Parathyroid adenoma (tissue), 2 donors: ENCODE data around the gene MRS2.

Source experiments
- H2AFZ ChIP-seq: fragments of 300-600 bp; sonication (generic); one replicate; pipeline ENCODE4 v1.7.0; 2017; ENCODE audit warnings: antibody characterized with exemption, mild to moderate bottlenecking
- H3K27ac ChIP-seq: fragments of 300-600 bp; sonication (generic); one replicate; pipeline ENCODE4 v1.7.0; 2017
- H3K27me3 ChIP-seq: fragments of 300-600 bp; sonication (generic); one replicate; pipeline ENCODE4 v1.7.0; 2017; ENCODE audit warnings: low read length; ENCODE audit not compliant: control insufficient read depth, insufficient read depth
- H3K36me3 ChIP-seq: fragments of 300-600 bp; sonication (generic); one replicate; pipeline ENCODE4 v1.7.0; 2017; ENCODE audit warnings: low read length; ENCODE audit not compliant: control insufficient read depth, insufficient read depth
- H3K4me1 ChIP-seq: fragments of 300-600 bp; sonication (generic); one replicate; pipeline ENCODE4 v1.7.0; 2017; ENCODE audit warnings: control low read depth
- H3K4me2 ChIP-seq: fragments of 300-600 bp; sonication (generic); one replicate; pipeline ENCODE4 v1.7.0; 2017; ENCODE audit warnings: low read length
- H3K4me3 ChIP-seq: fragments of 300-600 bp; sonication (generic); one replicate; pipeline ENCODE4 v1.7.0; 2017; ENCODE audit warnings: low read depth, low read length
- H3K79me2 ChIP-seq: fragments of 300-600 bp; sonication (generic); one replicate; pipeline ENCODE4 v1.7.0; 2017; ENCODE audit warnings: control low read depth
- H3K9ac ChIP-seq: fragments of 300-600 bp; sonication (generic); one replicate; pipeline ENCODE4 v1.7.0; 2017; ENCODE audit warnings: mild to moderate bottlenecking
- H3K9me3 ChIP-seq: fragments of 300-600 bp; sonication (generic); one replicate; pipeline ENCODE4 v1.7.0; 2017; ENCODE audit warnings: low read length; ENCODE audit not compliant: control insufficient read depth
- CTCF ChIP-seq: fragments of 300-600 bp; sonication (generic); IDR thresholded peaks from one replicate; pipeline ENCODE4 v1.7.0; 2017; ENCODE audit warnings: antibody characterized with exemption, mild to moderate bottlenecking
- donor health status: primary hyperparathyroidism.

MRS2 gene

DNA sequence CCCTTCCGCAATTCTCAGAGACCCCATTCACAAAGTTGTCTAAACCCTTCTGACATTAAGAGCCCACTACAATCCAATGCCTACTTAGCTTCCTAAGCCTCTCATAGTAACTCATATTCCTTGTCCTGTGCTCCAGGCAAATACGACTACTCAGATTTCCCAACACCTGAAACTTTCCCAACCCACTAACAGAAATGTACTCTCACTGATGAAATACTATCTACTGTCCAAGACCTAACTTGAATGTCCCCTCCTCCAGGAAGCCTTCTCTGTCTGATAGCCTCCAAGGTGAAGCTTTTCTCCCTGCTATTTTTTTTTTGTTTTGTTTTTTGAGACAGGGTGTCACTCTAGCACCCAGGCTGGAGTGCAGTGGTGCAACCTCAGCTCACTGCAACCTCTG lies 56.2 kb downstream of the MRS2 start:
- H3K4me2 ChIP-seq = no peak overlapping the region
- TF ChIP-seq CTCF = no peak
- H3K4me3 ChIP-seq = no peak overlapping the region
- no peaks in the 10 kb centered on the region for H3K4me1 ChIP-seq
- no peaks in the 10 kb centered on the region for H3K27me3 ChIP-seq
- H3K9ac ChIP-seq = no peak overlapping the region
- no peaks in the 10 kb centered on the region for H3K79me2 ChIP-seq
- H3K27ac ChIP-seq = no peak overlapping the region
- no peaks in the 10 kb centered on the region for H3K9me3 ChIP-seq
- H3K36me3 ChIP-seq = no peaks in the 10 kb centered on the region
- no peak overlapping the region for H2AFZ ChIP-seq

DNA sequence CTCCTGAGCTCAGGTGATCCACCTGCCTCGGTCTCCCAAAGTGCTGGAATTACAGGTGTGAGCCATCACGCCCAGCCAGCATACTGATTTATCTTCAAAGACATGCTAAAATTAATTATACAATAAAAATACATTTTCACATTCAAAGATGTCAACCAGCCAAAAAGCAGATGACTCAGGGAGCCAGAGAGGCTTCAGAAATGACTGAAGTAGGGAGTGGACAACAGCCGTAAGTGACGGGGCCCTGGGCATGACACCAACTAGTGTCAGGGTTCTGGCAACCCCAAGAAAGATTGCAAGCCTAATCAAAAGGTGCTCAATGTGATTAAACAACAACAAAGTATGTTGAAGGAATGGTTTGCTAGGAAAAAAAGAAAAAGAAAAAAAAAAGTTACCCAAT lies 58.2 kb downstream of the MRS2 start:
- Histone ChIP-seq H3K36me3 (no peaks in the 10 kb centered on the region), H3K27ac (no peak overlapping the region), H3K27me3 (no peaks in the 10 kb centered on the region), H3K4me2 (no peak overlapping the region), H3K4me3 (no peak overlapping the region), H2AFZ (no peak overlapping the region), H3K9me3 (no peaks in the 10 kb centered on the region), H3K9ac (no peak overlapping the region), H3K79me2 (no peaks in the 10 kb centered on the region), H3K4me1 (no peaks in the 10 kb centered on the region)
- TF ChIP-seq CTCF = no peak

DNA sequence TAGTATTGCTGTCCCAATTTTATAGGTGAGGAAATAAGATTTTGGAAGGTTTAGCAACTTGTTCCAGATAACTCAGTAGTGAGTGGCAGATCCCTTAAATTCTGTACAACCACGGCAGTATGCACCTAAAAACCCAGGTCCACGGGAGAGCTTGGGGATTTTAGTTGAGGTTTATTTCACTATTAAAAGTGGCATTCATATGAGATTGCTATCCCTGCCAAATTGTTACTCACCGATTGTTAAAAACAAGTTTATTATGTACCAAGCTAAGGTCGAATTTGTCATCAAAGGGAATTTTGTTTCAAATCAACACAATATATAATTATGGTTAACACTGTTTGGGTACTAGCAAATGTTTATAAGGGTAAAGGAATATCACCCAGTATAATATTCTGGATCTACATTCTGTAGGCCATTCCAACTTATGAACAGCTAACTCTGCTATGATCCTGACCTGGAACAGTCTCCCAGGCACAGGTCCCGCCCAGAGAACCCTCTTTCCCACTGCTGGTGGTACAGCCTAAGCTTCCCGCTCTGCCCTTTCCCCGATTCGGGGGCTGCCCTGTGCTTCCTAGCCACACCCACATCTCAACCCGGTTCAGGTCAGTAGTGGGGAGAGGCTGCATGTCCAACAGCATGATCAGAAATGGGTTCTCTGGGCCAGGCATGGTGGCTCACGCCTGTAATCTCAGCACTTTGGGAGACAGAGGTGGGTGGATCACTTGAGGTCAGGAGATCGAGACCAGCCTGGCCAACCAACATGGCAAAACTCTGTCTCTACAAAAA lies 61.7 kb downstream of the MRS2 start:
- Histone ChIP-seq H3K4me1 (no peaks in the 10 kb centered on the region), H3K36me3 (no peaks in the 10 kb centered on the region), H3K9me3 (no peaks in the 10 kb centered on the region), H3K4me3 (no peak overlapping the region), H3K27me3 (no peaks in the 10 kb centered on the region), H3K79me2 (no peaks in the 10 kb centered on the region), H3K27ac (no peak overlapping the region), H2AFZ (no peak overlapping the region), H3K4me2 (no peak overlapping the region), H3K9ac (no peak overlapping the region)
- TF ChIP-seq CTCF = no peak

DNA sequence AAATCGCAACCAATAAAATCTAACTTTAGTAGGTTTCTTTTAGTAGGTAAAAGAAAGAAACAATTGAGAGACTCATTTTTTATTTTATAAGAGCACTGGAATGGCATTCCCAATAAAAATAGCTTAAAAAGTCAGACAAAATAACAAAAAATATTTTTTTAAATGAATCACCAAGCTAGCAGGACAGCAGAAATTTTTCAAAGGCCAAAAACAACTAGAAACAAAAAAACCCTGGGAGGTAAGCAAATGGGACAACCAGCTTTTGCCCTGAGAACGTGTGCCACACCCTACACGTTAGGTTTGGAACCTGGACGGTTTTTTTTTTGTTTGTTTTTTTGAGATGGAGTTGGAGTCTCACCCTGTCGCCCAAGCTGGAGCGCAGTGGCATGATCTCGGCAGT lies 67.1 kb downstream of the MRS2 start:
- no peak overlapping the region for H3K9ac ChIP-seq
- H3K27me3 ChIP-seq = no peaks in the 10 kb centered on the region
- no peaks in the 10 kb centered on the region for H3K9me3 ChIP-seq
- H3K36me3 ChIP-seq = no peaks in the 10 kb centered on the region
- no peak overlapping the region for H2AFZ ChIP-seq
- no peak overlapping the region for H3K4me3 ChIP-seq
- H3K4me2 ChIP-seq = no peak overlapping the region
- TF ChIP-seq CTCF = no peak
- no peaks in the 10 kb centered on the region for H3K79me2 ChIP-seq
- H3K27ac ChIP-seq = no peak overlapping the region
- no peaks in the 10 kb centered on the region for H3K4me1 ChIP-seq

- H2AFZ ChIP-seq = no peak overlapping the region
- no peaks in the 10 kb centered on the region for H3K9me3 ChIP-seq
- no peaks in the 10 kb centered on the region for H3K36me3 ChIP-seq
- H3K27me3 ChIP-seq = no peaks in the 10 kb centered on the region
- no peak overlapping the region for H3K4me3 ChIP-seq
- no peak overlapping the region for H3K9ac ChIP-seq
- H3K79me2 ChIP-seq = no peaks in the 10 kb centered on the region
- H3K4me1 ChIP-seq = no peaks in the 10 kb centered on the region
- H3K4me2 ChIP-seq = no peak overlapping the region
- TF ChIP-seq CTCF = no peak
- H3K27ac ChIP-seq = no peak overlapping the region
Measured at GRCh38 chr6:24472181-24472580, 69.4 kb downstream of the MRS2 start.
